HG02852 (cell line): ENCODE measurements around the gene UBAP1.
"Not testable (repeated sequence)": the region's sequence is repeated elsewhere in the genome, so short reads cannot be mapped to it uniquely, and the experiment has no call there.

Experiments used
- ATAC-seq: cut with Tn5 transposase; IDR thresholded peaks from one replicate; pipeline ENCODE4 v1.9.1; 2021; ENCODE audit warnings: mild to moderate bottlenecking, moderate library complexity; ENCODE audit not compliant: unreplicated experiment

UBAP1 gene

DNA sequence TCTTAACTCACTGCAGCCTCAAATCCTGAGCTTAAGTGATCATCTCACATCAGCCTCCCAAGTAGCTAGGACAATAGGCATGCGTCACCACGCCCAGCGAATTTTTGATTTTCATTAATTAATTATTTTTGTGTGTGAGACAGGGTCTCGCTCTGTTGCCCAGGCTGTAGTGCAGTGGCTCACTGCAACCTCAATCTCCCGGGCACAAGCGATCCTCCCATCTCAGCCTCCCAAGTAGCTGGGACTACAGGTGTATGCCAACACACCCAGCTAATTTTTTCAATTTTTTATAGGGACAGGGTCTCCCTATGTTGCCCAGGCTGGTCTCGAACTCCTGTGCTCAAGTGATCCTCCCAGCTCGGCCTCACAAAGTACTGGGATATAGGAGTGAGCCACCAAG, 41.4 kb downstream of the UBAP1 start:
- no peak for ATAC-seq

DNA sequence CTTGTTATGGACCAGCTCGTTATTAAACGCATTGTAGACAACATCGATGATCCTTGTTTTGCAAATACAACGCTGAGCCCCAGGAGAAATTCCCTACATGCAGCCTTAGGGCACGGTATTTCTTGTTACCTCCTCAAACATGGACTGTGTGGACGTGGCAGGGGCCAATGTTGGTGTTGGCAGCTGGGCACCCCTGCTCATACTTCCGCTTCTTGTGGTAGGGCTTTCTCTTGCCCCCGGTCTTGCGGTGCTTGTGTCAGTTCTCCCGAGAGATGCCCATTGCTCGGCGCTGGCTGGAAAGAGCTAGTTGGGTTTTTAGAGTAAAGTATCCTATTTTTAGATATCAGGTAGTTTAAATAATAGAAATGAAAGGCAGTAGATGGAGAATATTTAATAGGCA, 45.5 kb downstream of the UBAP1 start:
- no peak for ATAC-seq

DNA sequence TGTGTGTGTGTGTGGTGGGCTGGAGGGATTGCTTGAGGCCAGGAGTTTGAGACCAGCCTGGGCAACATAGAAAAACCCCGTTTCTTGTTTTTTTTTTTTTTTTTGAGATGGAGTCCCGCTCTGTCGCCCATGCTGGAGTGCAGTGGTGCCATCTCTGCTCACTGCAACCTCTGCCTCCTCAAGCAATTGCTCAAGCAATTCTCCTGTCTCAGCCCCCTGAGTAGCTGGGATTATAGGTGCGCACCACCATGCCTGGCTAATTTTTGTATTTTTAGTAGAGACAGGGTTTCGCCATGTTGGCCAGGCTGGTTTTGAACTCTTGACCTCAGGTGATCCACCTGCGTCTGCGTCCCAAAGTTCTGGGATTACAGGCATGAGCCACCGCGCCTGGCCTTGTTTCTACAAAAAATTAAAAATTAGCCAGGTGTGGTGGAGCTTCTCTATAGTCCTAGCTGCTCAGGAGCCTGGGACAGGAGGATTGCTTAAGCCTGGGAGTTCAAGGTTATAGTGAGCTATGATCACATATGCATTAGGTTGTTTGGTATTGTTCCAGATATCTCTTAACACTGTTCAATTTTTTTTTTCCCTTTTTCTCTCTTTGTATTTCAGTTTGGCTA, 47.4 kb downstream of the UBAP1 start:
- ATAC-seq = not testable (repeated sequence)

DNA sequence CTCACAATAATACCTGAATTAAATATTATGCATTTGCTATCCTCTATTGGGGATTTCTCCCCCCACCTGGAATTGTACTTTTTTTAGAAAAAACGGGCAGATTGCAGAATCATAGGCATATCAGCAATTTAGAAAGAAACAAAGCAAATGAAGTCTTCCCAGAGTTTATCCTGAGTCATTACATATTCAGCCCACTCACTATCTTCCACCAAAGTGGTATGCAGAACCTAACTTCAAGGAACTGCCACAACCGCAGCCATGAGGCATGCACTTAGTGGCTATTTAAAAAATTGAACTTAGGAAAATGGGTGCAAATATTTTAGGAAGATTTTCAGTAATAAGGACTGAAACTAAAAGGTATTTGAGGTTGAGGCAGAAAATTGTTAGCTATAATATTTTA, 48.6 kb downstream of the UBAP1 start:
- ATAC-seq = no peak

DNA sequence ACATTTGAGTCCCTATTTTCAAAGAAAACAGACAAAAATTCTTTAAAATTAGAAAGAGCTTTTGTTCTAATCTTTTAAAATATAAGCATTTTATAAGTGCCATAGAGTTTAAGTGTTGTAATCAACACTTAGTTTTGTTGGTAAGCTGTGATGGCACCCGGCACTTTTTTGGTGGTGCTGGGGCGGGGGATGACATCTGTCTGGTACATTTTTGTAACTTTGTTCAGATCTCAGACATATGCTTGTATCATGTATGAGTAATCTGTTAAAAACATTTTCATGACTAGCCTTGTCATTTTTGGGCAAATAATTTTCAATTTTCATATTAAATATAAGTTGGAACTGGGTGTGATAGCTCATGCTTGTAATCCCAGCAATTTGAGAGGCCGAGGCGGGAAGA, 51.7 kb downstream of the UBAP1 start:
- ATAC-seq = no peak

DNA sequence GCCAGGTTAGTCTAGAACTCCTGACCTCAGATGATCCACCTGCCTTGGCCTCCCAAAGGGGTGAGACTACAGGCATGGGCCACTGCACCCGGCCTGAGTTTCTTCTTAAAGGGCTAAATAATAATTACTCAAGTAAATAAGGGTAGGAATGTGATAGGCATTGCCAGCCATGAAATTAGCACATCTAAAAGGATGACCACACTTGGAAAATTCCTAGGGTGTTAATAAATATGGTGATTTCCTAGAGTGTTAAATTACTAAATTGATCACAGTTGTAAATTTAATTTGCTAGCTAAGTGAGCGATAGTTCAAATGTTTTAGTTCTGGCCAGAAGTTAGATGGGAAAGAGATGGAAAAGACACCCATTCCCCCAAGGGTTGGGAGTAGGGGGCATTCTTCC, 53.4 kb downstream of the UBAP1 start:
- ATAC-seq = no peak

DNA sequence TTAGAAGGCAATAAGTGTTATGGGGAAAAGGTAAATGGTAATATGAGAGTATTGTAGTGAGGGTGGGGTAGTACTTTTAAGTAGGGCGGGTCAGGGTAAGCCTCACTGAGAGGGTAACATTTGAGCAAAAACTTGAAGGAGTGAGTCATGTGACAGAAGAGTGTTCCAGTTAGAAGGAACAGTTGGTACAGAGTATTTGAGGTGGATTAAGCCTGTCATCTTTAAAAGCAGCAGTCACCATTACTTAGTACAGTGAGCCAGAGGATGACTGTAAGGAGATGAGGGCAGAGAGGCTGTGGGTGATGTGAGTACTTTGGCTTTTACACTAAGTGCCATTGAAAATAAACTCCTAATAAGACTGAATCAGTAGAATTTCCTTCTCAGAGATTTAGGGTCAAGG, 54.8 kb downstream of the UBAP1 start:
- ATAC-seq = no peak

DNA sequence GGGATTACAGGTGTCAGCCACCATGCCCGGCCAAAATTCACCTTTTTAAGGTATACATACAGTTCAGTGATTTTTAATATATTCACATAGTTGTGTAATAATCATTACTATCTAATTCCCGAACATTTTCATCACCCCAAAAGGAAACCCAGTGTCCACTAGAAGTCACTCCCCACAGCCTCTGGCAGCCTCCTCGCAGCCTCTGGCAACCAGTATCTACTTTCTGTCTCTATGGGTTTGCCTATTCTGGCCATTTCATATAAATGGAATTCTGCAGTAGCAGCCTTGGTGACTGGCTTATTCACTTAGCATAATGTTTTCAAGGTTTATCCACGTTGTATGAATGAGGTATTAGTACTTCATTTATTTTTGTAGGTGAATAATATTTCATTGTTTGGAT, 59.0 kb downstream of the UBAP1 start:
- ATAC-seq = no peak

DNA sequence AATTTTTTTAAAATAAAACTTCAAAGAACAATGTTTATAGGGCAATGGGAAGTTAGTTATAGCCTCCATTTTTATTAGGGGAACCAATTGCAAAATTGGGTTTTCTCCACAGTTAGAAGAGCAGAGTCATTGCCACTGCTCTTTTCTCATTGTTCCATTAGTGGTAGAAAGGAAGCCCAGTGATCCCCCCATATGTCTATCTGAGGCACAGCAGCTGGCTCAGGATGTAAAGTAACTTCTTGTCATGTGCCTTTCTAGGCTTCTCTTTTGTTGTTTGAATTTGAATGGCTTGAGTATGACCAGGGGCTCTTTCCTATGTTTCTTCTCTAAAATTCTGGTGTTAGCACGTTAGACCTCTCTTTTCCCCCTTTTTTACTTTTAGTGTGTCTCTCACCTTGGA, 61.2 kb downstream of the UBAP1 start:
- no peak for ATAC-seq

DNA sequence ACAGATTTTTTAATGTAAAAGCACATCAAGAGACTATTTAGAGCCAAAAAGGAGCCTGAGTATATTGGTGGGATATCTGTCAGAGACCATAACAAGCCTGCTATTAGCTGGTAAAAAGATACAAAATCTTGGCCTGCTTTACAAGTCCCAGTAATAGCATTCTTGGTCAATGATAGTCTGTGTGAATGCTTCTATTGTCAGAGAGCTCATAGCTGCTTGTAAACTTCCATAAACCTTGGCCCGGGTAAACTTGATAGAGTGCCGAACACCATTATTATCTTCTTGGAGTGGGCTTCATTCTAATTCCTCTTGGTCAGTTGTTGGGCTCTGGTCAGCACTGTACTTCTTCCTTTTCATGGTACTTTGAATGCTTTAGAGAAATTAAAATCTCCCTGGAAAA, 64.0 kb downstream of the UBAP1 start:
- ATAC-seq = no peak

DNA sequence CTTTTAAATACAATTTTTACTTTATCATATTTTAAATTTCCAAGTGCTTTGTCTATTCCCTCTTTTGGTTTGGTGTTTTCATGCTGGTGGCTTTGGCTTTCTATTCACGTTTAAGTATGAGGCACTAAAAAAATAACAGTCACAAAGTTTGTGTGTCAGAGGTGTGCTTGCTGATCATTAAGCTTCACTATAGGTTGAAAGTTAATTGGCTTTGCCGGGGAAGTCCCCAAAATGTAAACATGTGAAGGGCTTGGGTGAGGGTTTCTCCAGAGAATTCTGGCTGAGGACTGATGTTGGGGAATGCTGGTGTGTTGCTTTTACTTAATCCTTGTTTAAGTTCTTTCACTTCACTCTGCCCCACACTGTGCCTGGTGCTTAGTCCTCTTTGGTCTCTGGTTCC, 66.4 kb downstream of the UBAP1 start:
- not testable (repeated sequence) for ATAC-seq

DNA sequence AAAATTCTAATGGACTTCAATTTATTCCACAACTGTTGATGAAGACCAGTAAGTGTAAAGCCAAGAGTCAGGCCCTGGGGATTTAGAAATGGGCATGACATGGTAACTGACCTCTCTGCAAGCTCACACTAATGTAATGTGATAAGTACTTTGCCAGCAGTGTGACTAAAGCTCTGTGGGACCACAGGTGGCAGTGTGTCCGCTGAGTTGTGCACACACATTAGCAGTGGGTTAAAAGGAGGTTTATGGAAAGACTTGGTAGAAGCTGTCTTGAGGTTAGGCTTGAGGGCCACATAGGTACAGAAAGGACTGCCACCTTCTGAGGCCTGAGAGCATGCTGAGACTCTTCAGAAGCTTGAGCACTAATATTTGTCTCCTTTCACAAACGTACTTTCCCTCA, 67.6 kb downstream of the UBAP1 start:
- no peak for ATAC-seq

DNA sequence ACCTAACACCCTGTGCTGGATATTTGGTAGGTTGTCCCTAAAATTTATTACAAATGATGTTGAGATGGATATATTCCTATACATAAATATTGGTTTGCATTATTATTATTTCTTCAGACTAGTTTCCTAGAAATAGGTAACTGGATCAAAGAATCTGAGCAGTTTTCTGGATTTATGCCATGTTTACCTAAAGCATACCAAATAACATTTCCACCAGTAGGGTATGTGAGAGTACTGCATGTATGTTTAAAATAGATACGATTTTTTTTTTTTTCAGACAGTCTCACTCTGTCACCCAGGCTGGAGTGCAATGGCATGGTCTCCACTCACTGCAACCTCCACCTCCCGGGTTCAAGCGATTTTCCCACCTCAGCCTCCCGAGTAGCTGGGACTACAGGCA, 68.9 kb downstream of the UBAP1 start:
- ATAC-seq = not testable (repeated sequence)

DNA sequence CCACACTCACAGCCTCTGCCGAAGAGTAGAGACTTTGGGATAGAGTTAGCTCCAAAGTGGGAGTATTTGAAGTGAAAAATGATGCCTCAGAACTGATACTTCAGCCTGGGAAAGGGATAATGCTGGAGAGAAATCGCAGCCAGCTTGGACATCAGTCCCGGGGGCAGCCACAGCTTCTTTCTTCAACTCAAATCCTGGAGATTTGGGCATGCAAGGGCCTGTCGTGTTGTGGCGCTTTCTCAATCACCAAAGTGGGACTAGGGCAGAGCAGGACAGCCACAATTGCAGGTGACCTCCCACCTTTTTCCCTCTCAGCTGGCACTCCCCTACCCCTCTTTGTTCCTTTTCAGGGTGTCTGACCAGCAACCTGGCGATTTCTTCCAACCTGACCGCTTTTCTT, 70.4 kb downstream of the UBAP1 start:
- no peak for ATAC-seq

DNA sequence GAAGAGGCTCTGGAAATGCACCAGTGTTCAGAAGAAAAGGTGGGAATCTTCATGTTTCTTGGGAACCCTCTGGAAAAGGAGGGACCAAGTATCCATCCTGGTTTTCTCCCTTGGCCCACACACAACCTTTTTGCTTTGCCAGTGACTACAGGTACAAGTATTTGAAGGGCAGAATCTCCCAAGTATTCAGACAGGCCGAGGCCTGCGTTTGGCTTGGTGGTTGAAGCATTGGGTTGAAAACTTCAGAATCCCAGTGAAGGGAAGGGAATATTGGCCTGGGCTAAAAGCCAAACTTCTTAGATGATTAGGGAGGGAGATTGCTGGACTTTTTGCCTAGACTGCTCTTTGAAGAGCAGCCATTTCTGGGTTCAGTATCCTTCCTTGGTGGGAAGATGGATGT, 71.9 kb downstream of the UBAP1 start:
- ATAC-seq = no peak

DNA sequence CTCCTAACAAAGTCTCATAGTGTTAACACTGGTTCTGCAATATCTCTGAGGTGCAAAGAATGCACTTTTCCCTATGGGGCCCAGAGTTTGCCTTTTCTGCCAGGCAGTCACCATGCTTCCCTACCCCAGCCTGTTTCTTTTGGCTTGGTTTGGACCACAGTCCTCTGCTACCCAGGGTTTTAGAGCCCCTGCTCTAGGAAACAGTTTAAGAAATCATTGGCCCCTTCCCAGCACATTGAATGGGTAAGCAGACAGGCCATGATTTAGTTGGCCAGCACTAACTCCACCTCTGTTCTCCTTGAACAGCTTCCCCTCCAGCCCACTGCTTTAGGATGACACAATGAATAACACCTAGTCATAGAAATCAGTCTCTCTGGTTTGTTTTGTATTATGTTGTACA, 73.2 kb downstream of the UBAP1 start:
- ATAC-seq = no peak

DNA sequence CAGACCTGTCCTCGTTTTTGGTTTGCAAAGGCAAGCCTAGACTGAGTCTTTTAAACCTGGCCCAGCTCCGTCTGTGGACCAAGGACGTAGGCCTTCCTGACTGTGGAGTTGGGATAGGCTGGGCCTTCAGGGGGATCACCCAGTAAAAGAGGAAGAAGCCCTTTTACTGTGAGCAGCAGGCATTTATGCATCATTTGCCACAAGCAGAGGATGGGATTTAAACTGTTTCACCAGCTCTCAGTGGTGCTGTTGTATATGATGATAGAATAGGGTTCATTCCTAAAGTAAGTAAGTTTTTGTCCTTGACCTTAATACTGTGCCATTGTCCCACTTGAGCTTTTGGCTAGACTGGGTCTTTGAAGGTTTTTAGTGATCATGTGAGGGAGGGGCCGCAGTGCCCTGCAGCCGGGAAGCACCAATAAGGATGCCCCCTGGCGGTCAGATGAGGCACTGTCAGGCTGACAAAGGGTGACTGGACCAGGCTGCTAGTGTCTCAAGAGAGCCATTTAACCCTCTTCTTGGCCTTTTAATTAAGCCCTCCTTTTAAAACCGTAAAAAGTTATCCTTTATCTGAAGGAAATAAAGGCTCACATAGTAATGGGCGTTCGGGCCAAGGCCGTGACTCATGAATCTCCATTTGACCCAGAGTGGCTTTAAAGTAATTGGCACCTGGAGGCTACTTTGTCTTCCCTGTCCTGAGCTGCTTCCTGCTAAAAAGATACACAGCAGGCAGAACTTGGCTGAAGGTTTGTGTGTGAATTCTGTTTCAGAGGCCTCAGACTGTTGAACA, 74.0 kb downstream of the UBAP1 start:
- no peak for ATAC-seq

DNA sequence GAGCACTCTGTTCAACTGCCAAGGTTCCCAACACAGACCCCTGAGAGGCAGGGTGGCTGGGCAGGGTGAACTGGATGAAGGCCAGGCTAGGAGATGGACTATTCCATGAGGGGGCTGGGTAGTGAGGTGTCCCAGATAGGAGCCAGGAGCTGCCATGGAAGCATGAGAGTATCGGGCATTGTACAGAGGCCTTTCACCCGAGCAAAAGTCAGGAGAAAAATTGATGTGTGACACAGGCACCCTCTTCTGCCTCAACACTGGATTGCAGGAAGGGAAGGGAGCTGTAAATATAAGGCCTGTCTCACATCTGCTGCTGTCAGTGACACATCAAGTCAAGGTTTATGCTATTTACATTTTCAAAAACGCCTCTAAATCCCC, 74.6 kb downstream of the UBAP1 start:
- ATAC-seq = no peak

DNA sequence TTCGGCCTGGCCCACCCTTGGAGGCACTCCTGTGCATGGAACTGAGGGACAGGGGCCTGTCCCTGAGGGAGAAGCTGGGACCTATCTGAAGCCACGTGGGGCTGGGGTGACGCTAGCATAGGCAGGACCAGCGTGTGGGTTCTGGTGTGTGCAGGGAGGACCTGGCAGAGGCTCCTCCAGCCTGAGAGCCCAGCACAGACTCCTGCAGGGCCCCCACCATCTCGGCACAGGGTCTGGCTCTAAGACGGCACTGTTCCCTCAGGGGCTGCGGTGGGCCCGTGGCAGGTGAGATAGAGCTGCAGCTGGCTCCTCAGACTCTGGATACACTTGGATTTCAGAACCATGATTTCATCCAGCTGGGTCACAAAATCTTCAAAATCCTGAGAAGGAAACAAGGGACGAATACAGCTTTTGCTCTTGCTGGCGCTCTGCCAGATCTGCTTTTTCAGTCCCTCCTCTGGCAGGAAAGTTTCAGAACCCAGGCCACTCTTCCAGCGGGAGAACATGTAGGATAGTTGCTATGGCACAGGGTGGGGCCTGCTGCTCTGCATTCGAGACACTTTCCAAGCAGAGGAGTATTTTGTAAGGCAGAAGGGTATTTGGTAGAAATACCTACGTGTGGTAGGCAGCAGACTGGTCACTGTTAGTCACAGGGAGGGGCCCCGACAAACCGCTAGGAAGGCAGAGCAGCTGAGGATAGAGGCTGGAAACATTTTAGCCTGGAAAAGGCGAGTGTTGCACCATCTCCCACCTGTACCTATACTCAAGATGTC, 75.5 kb downstream of the UBAP1 start:
- no peak for ATAC-seq

DNA sequence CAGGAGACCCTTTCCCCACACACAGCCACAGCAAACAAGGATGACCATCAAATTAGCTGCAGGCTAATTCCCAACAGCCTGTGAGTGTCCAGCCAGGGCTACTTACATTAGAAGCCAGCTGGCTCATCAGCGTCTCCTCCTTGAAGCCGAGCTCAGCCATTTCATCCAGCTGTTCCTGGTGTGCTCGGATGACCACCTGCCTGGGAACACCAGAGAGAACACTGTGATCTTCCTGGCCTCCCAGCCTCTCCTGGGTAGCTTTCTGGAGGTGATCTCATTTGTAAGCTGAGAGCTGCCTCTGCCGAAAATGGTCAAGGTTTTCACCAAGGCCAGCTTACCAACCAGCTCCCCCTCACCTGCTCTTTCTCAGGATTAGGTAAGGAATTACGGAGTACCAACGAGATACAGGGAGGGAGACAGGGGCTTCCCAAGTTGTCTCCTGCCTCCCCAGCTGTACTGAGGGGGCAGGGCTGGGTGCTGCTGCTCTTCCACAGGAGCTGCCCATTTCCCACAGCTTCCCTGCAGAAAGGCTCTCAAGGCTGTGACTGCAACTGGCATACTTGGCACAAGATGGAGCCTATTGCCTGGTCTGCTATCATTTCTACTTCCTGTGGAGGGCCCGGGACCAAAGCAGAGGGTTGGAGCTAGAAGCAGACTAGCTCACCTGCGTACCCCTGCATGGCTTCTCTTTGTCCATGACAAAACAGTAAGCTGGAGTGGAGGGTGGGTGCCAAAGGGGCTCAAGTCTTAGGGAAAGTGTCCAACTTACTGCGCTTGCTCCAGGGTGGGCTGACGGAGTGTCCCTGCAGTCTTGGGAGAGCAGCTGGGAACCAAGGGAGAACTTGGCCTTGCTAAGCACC, 76.4 kb downstream of the UBAP1 start:
- ATAC-seq = no peak

DNA sequence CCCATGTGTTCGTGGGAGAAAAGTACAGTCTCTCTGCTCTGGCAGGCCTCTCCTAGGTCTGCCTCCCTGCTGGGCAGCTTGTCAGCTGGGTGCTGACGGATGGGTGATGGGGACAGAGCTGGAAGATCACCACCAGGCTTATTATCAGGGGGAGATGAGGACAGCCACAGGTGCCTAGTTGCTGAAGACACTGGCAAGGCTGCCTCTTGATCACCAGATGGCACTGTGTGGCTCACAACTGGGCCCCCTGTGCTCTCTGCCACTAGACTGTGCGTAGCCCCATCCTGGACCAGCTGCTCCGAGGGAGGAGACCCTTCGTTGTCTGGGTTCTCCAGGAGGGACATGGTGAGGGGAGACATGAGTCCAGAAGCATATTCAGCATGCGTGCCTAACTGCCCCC, 77.3 kb downstream of the UBAP1 start:
- no peak for ATAC-seq
